GM19099 (cell line): ENCODE data around the gene DPH5.

Source experiments
- POLR2A ChIP-seq: IDR thresholded peaks from 3 replicates; pipeline ENCODE4 v1.6.1; 2011; ENCODE audit warnings: low read depth; ENCODE audit not compliant: insufficient read length; ENCODE audit errors: extremely low read depth

The DPH5 gene

GRCh38 chr1:101025657-101026429 lies at the start of gene DPH5:
DPH5 (minus strand) TSS chr1:101025784; CDS start chr1:101025443, 341 bp downstream.
- peak; percentile 95 for TF ChIP-seq POLR2A

GRCh38 chr1:101073836-101074235 lies 48.3 kb upstream of the DPH5 start:
- TF ChIP-seq POLR2A = no peak

GRCh38 chr1:101071470-101071891 lies 45.9 kb upstream of the DPH5 start:
- no peak for TF ChIP-seq POLR2A

GRCh38 chr1:101069158-101069557 lies 43.6 kb upstream of the DPH5 start:
- no peak for TF ChIP-seq POLR2A

GRCh38 chr1:101066260-101066936 lies 40.8 kb upstream of the DPH5 start:
- no peak for TF ChIP-seq POLR2A

- no peak for TF ChIP-seq POLR2A
Observed at GRCh38 chr1:101065575-101065974, 40.0 kb upstream of the DPH5 start.

GRCh38 chr1:101064697-101065096 lies 39.1 kb upstream of the DPH5 start:
- TF ChIP-seq POLR2A = no peak

- TF ChIP-seq POLR2A = no peak
Observed at GRCh38 chr1:101060992-101061391, 35.4 kb upstream of the DPH5 start.

GRCh38 chr1:101059945-101060542 lies 34.5 kb upstream of the DPH5 start:
- no peak for TF ChIP-seq POLR2A

- TF ChIP-seq POLR2A = no peak
Observed at GRCh38 chr1:101055623-101056022, 30.0 kb upstream of the DPH5 start.

- TF ChIP-seq POLR2A = no peak
Observed at GRCh38 chr1:101051688-101052638, 26.4 kb upstream of the DPH5 start.

- no peak for TF ChIP-seq POLR2A
Observed at GRCh38 chr1:101050869-101051268, 25.3 kb upstream of the DPH5 start.

- no peak for TF ChIP-seq POLR2A
Observed at GRCh38 chr1:101044749-101045148, 19.2 kb upstream of the DPH5 start.

- no peak for TF ChIP-seq POLR2A
Observed at GRCh38 chr1:101044259-101044658, 18.7 kb upstream of the DPH5 start.

- TF ChIP-seq POLR2A = no peak
Observed at GRCh38 chr1:101043776-101044175, 18.2 kb upstream of the DPH5 start.
